Measurements from ENCODE around the gene PHKB.
"Not testable (repeated sequence)": the region's sequence is repeated elsewhere in the genome, so short reads cannot be mapped to it uniquely, and the experiment has no call there.

PHKB gene

GRCh38 chr16:47507701-47508100, 46.6 kb downstream of the PHKB start:
- no peak for DNase-seq (ENCODE audit: low read depth)

GRCh38 chr16:47511882-47512281, 50.8 kb downstream of the PHKB start:
- no peak for DNase-seq (ENCODE audit: low read depth)

GRCh38 chr16:47519037-47519436, 57.9 kb downstream of the PHKB start:
- no peak for DNase-seq (ENCODE audit: low read depth)

- no peak for DNase-seq (ENCODE audit: low read depth)
These were observed 58.4 kb downstream of the PHKB start for GRCh38 chr16:47519546-47519945.

- DNase-seq (ENCODE audit: low read depth): no peak
These were observed 59.0 kb downstream of the PHKB start for GRCh38 chr16:47519996-47520679.

- no peak for DNase-seq (ENCODE audit: low read depth)
These were observed 62.3 kb downstream of the PHKB start for GRCh38 chr16:47523342-47524006.

- DNase-seq (ENCODE audit: low read depth): no peak
These were observed 62.9 kb downstream of the PHKB start for GRCh38 chr16:47524007-47524405.

- DNase-seq (ENCODE audit: low read depth): no peak
These were observed 67.3 kb downstream of the PHKB start for GRCh38 chr16:47528431-47528830.

GRCh38 chr16:47533744-47534292, 72.7 kb downstream of the PHKB start:
- DNase-seq (ENCODE audit: low read depth): no peak

- no peak for DNase-seq (ENCODE audit: low read depth)
These were observed 77.3 kb downstream of the PHKB start for GRCh38 chr16:47538472-47538871.

GRCh38 chr16:47539707-47540670, 78.9 kb downstream of the PHKB start:
- DNase-seq (ENCODE audit: low read depth): not testable (repeated sequence)

- DNase-seq (ENCODE audit: low read depth): not testable (repeated sequence)
These were observed 80.0 kb downstream of the PHKB start for GRCh38 chr16:47541135-47541534.

GRCh38 chr16:47544255-47544654, 83.1 kb downstream of the PHKB start:
- not testable (repeated sequence) for DNase-seq (ENCODE audit: low read depth)

GRCh38 chr16:47551185-47551584, 90.1 kb downstream of the PHKB start:
- DNase-seq (ENCODE audit: low read depth): not testable (repeated sequence)

GRCh38 chr16:47551767-47552166, 90.6 kb downstream of the PHKB start:
- not testable (repeated sequence) for DNase-seq (ENCODE audit: low read depth)

GRCh38 chr16:47553853-47554564, 92.9 kb downstream of the PHKB start:
- DNase-seq (ENCODE audit: low read depth): no peak

GRCh38 chr16:47554587-47554986, 93.5 kb downstream of the PHKB start:
- not testable (repeated sequence) for DNase-seq (ENCODE audit: low read depth)

GRCh38 chr16:47561286-47561685, 100.2 kb downstream of the PHKB start:
- DNase-seq (ENCODE audit: low read depth): no peak

- DNase-seq (ENCODE audit: low read depth): no peak
These were observed 101.2 kb downstream of the PHKB start for GRCh38 chr16:47562366-47562765.

- DNase-seq (ENCODE audit: low read depth): peak; percentile 29
These were observed 104.3 kb downstream of the PHKB start for GRCh38 chr16:47565454-47565853.

- DNase-seq (ENCODE audit: low read depth): no peak
These were observed 106.2 kb downstream of the PHKB start for GRCh38 chr16:47567321-47567720.

- DNase-seq (ENCODE audit: low read depth): no peak
These were observed 107.2 kb downstream of the PHKB start for GRCh38 chr16:47568351-47568750.
